Liver (tissue), 9 donors: ENCODE results near the gene RPL34. TPM values are rescaled to one million over a fixed set of nuclear protein-coding genes. Genes with fewer than 3 reads are reported as not detected.

Experiments used
- DNase-seq: peaks from one replicate; pipeline ENCODE4 v3.0.0-alpha.2; 2017; ENCODE audit warnings: low spot score
- H3K27ac ChIP-seq, 2 donors: one replicate each; pipeline ENCODE4 v1.7.0; 2013; ENCODE audit warnings: inconsistent platforms in 2 of 2, low read length in 2 of 2, control low read depth in 1 of 2, low read depth in 1 of 2, mild to moderate bottlenecking in 1 of 2
- H3K27me3 ChIP-seq, 4 donors: one replicate each; pipeline versions ENCODE4 v1.6.1 to v1.7.0; 2013; ENCODE audit warnings: low read length in 3 of 4, inconsistent platforms in 1 of 4, mild to moderate bottlenecking in 1 of 4, moderate library complexity in 1 of 4; ENCODE audit not compliant: control insufficient read depth in 4 of 4, insufficient read depth in 4 of 4
- H3K36me3 ChIP-seq, 4 donors: one replicate each; pipeline versions ENCODE4 v1.6.1 to v1.7.0; 2013; ENCODE audit warnings: low read length in 3 of 4, mild to moderate bottlenecking in 3 of 4, low read depth in 1 of 4, moderate library complexity in 1 of 4; ENCODE audit not compliant: control insufficient read depth in 4 of 4, insufficient read depth in 3 of 4
- H3K4me1 ChIP-seq, 4 donors: one replicate each; pipeline versions ENCODE4 v1.6.1 to v1.7.0; 2013; ENCODE audit warnings: low read length in 3 of 4, mild to moderate bottlenecking in 3 of 4, moderate library complexity in 1 of 4; ENCODE audit not compliant: control insufficient read depth in 4 of 4, insufficient read depth in 4 of 4
- H3K4me3 ChIP-seq, 3 donors: one replicate each; pipeline versions ENCODE4 v1.6.1 to v1.7.0; 2013; ENCODE audit warnings: low read length in 3 of 3, control low read depth in 1 of 3, low read depth in 1 of 3, mild to moderate bottlenecking in 1 of 3
- H3K9ac ChIP-seq, 2 donors: one replicate each; pipeline ENCODE4 v1.7.0; 2013; ENCODE audit warnings: low read length in 2 of 2, mild to moderate bottlenecking in 2 of 2, moderate library complexity in 2 of 2, control low read depth in 1 of 2, low read depth in 1 of 2
- H3K9me3 ChIP-seq, 4 donors: one replicate each; pipeline versions ENCODE4 v1.6.1 to v1.7.0; 2013; ENCODE audit warnings: low read length in 3 of 4; ENCODE audit not compliant: control insufficient read depth in 4 of 4
- ATF3 ChIP-seq: IDR thresholded peaks from 2 replicates; pipeline ENCODE4 v1.6.1; 2016; ENCODE audit warnings: antibody characterized with exemption
- CTCF ChIP-seq: fragments of 150-350 bp; IDR thresholded peaks from 2 replicates; pipeline ENCODE4 v1.5.1; 2017; ENCODE audit warnings: improper control_type of control experiment, low read depth, low read length; ENCODE audit not compliant: missing input control
- EGR1 ChIP-seq, 2 donors: IDR thresholded peaks; 2 replicates each; pipeline ENCODE4 v1.6.1; 2016 to 2018; ENCODE audit warnings: antibody characterized with exemption in 2 of 2, low read depth in 2 of 2
- FOXA1 ChIP-seq: IDR thresholded peaks from 2 replicates; pipeline ENCODE4 v1.6.1; 2016; ENCODE audit warnings: antibody characterized with exemption
- FOXA2 ChIP-seq: IDR thresholded peaks from 2 replicates; pipeline ENCODE4 v1.6.1; 2016; ENCODE audit warnings: antibody characterized with exemption
- GABPA ChIP-seq, 2 donors: IDR thresholded peaks in 1 of 2; conservative IDR thresholded peaks in 1 of 2; 2 replicates each; pipeline ENCODE4 v1.6.1; 2016; ENCODE audit warnings: antibody characterized with exemption in 2 of 2, mild to moderate bottlenecking in 1 of 2, moderate library complexity in 1 of 2
- HNF4A ChIP-seq, 2 donors: conservative IDR thresholded peaks; 2 replicates each; pipeline ENCODE4 v1.6.1; 2016; ENCODE audit warnings: antibody characterized with exemption in 2 of 2, mild to moderate bottlenecking in 2 of 2
- HNF4G ChIP-seq: IDR thresholded peaks from 2 replicates; pipeline ENCODE4 v1.6.1; 2016; ENCODE audit warnings: antibody characterized with exemption
- JUND ChIP-seq, 2 donors: IDR thresholded peaks; 2 replicates each; pipeline ENCODE4 v1.6.1; 2016; ENCODE audit warnings: antibody characterized with exemption in 2 of 2
- MAX ChIP-seq: IDR thresholded peaks from 2 replicates; pipeline ENCODE4 v1.6.1; 2016; ENCODE audit warnings: antibody characterized with exemption
- NR2F2 ChIP-seq: IDR thresholded peaks from 2 replicates; pipeline ENCODE4 v1.6.1; 2016; ENCODE audit warnings: antibody characterized with exemption
- RAD21 ChIP-seq, 2 donors: IDR thresholded peaks; 2 replicates each; pipeline ENCODE4 v1.6.1; 2016; ENCODE audit warnings: antibody characterized with exemption in 2 of 2, mild to moderate bottlenecking in 2 of 2
- REST ChIP-seq: IDR thresholded peaks from 2 replicates; pipeline ENCODE4 v1.6.1; 2016; ENCODE audit warnings: antibody characterized with exemption, mild to moderate bottlenecking
- RXRA ChIP-seq, 2 donors: IDR thresholded peaks; 2 replicates each; pipeline ENCODE4 v1.6.1; 2017 to 2018; ENCODE audit warnings: antibody characterized with exemption in 2 of 2, mild to moderate bottlenecking in 1 of 2
- SP1 ChIP-seq: IDR thresholded peaks from 2 replicates; pipeline ENCODE4 v1.6.1; 2018; ENCODE audit warnings: antibody characterized with exemption, mild to moderate bottlenecking
- TAF1 ChIP-seq: conservative IDR thresholded peaks from 2 replicates; pipeline ENCODE4 v1.6.1; 2016; ENCODE audit warnings: antibody characterized with exemption, mild to moderate bottlenecking
- YY1 ChIP-seq: IDR thresholded peaks from 2 replicates; pipeline ENCODE4 v1.6.1; 2016; ENCODE audit warnings: antibody characterized with exemption, mild to moderate bottlenecking
- ZBTB33 ChIP-seq: IDR thresholded peaks from 2 replicates; pipeline ENCODE4 v1.6.1; 2016; ENCODE audit warnings: antibody characterized with exemption
- WGBS: extraction: QIAGEN DNeasy Blood & Tissue Kit; methylation state at CpG from one replicate; pipeline ENCODE4 v1.1.7; 2013; 5-methylcytosine and 5-hydroxymethylcytosine counted together
- polyA plus RNA-seq, 2 donors: library from polyadenylated mRNA; stranded (reverse) in 1 of 2; unstranded in 1 of 2; fragments of 200-250 nt in 1 of 2; fragments of >200 nt in 1 of 2; fragmentation: Nextera tagmentation in 1 of 2; extraction: Ambion mirVana in 1 of 2; gene quantifications; one replicate each; pipeline versions ENCODE4 v1.2.1 to v1.2.3, GENCODE V29; 2013 to 2015
- total RNA-seq, 2 donors: library from RNA; depleted of rRNA; stranded (reverse); fragments of >200 nt; gene quantifications; one replicate each; pipeline ENCODE4 v1.2.3, GENCODE V29; 2014
- donor health status: healthy.
- donor health status: healthy.
- donor health status: healthy.
- donor health status: healthy.
- donor health status: healthy.

RPL34 gene
- total RNA-seq (100 to 1,000 TPM; 138 to 495 TPM), polyA plus RNA-seq (1,000 to 10,000 TPM in 1 of 2 donors, 100 to 1,000 TPM in 1; 526 to 1,016 TPM)

GRCh38 chr4:108620101-108620932, at the start of gene RPL34:
Gene RPL34, plus strand, starts transcription at chr4:108620576. Its CDS starts 1,384 bp downstream, at chr4:108621960.
- H3K27me3 ChIP-seq, result no peaks in the 10 kb centered on the region
- H3K4me1 ChIP-seq, result peaks cover 1 to 18% (median 10%) of the 10 kb centered on the region in 4 donors
- peak; percentile 80 for TF ChIP-seq ATF3
- TF ChIP-seq TAF1, result peak; percentile 88
- peak; percentile 54 for TF ChIP-seq FOXA1
- peak; percentile 83 for TF ChIP-seq REST
- TF ChIP-seq RXRA (IDR thresholded peaks at IDR 0.05), result peak; percentile 73 to 78
- TF ChIP-seq HNF4A (conservative IDR thresholded peaks at IDR 0.05), result peak; percentile 60 to 66
- TF ChIP-seq NR2F2, result peak; percentile 93
- TF ChIP-seq SP1, result peak; percentile 93
- TF ChIP-seq GABPA (IDR thresholded peaks at IDR 0.05 in 1 of 2, conservative IDR thresholded peaks at IDR 0.05 in 1 of 2), result peak; percentile 97 to 100
- peak; percentile 96 for TF ChIP-seq YY1
- TF ChIP-seq EGR1 (IDR thresholded peaks at IDR 0.05; ENCODE audit: low read depth in 2 of 2), result peak; percentile 97 to 100
- peak; percentile 24 to 40 for TF ChIP-seq RAD21 (IDR thresholded peaks at IDR 0.05)
- TF ChIP-seq JUND (IDR thresholded peaks at IDR 0.05), result peak; percentile 70 to 79
- TF ChIP-seq ZBTB33, result peak; percentile 92
- TF ChIP-seq HNF4G, result peak; percentile 49
- peak; percentile 97 for TF ChIP-seq MAX
- no peak for TF ChIP-seq CTCF
- TF ChIP-seq FOXA2, result no peak
- peak within 1 kb of the TSS; percentile 78 for H3K27ac ChIP-seq
- H3K36me3 ChIP-seq, result peaks cover 11 to 34% (median 25%) of the 10 kb centered on the region in 4 donors
- peak; percentile 95 for DNase-seq
- peak within 1 kb of the TSS; percentile 92 to 93 for H3K9ac ChIP-seq
- peak within 1 kb of the TSS; percentile 66 to 99 (median 86) for H3K4me3 ChIP-seq
- WGBS, result under 1% methylated on average over 32 of the region's 32 CpGs
- H3K9me3 ChIP-seq, result peaks cover 0 to 3% (median 0%) of the 10 kb centered on the region in 4 donors
